Mesenchymal stem cell (in vitro differentiated cells and primary cell): ENCODE data around the gene PTBP2.

Experiments
- DNase-seq: peaks from one replicate; pipeline ENCODE4 v3.0.0-alpha.2; 2013
- H2AFZ ChIP-seq: one replicate; pipeline ENCODE4 v1.6.1; 2013; ENCODE audit warnings: low read depth, mild to moderate bottlenecking, control low read depth, inconsistent platforms, low read length, moderate library complexity
- H2AK5ac ChIP-seq: 2 replicates; pipeline ENCODE4 v1.6.1; 2013; ENCODE audit warnings: low read length, moderate library complexity, mild to moderate bottlenecking, inconsistent platforms; ENCODE audit not compliant: severe bottlenecking
- H2BK120ac ChIP-seq: one replicate; pipeline ENCODE4 v1.6.1; 2013; ENCODE audit warnings: low read depth, mild to moderate bottlenecking, inconsistent platforms, low read length, moderate library complexity
- H2BK12ac ChIP-seq, 2 experiments: one replicate each; pipeline ENCODE4 v1.6.1; 2013; ENCODE audit warnings: inconsistent platforms in 2 of 2, low read length in 2 of 2, mild to moderate bottlenecking in 2 of 2, moderate library complexity in 2 of 2, control low read depth in 1 of 2
- H2BK15ac ChIP-seq: one replicate; pipeline ENCODE4 v1.6.1; 2013; ENCODE audit warnings: mild to moderate bottlenecking, low read depth, inconsistent platforms; ENCODE audit not compliant: poor library complexity, severe bottlenecking
- H2BK5ac ChIP-seq: 2 replicates; pipeline ENCODE4 v1.6.1; 2013; ENCODE audit warnings: low read depth, mild to moderate bottlenecking, low read length, control low read depth, inconsistent platforms; ENCODE audit not compliant: poor library complexity, severe bottlenecking
- H3K14ac ChIP-seq, 2 experiments: one replicate each; pipeline ENCODE4 v1.6.1; 2013; ENCODE audit warnings: inconsistent platforms in 2 of 2, low read length in 2 of 2, control low read depth in 1 of 2, mild to moderate bottlenecking in 1 of 2, moderate library complexity in 1 of 2
- H3K18ac ChIP-seq, 2 experiments: one replicate each; pipeline ENCODE4 v1.6.1; 2013; ENCODE audit warnings: inconsistent platforms in 2 of 2, low read length in 2 of 2, control low read depth in 1 of 2, low read depth in 1 of 2, mild to moderate bottlenecking in 1 of 2
- H3K23ac ChIP-seq, 2 experiments: one replicate each; pipeline ENCODE4 v1.6.1; 2013; ENCODE audit warnings: inconsistent platforms in 2 of 2, low read length in 2 of 2, mild to moderate bottlenecking in 2 of 2, moderate library complexity in 2 of 2, control low read depth in 1 of 2
- H3K27ac ChIP-seq: 2 replicates; pipeline ENCODE4 v1.5.1; 2013; ENCODE audit warnings: mild to moderate bottlenecking, moderate library complexity, low read length, control low read depth, inconsistent platforms; ENCODE audit not compliant: poor library complexity, severe bottlenecking
- H3K27me3 ChIP-seq, 2 experiments: 2 replicates each; pipeline versions ENCODE4 v1.6.1 to v1.7.0; 2013; ENCODE audit warnings: low read length in 2 of 2, mild to moderate bottlenecking in 2 of 2, moderate library complexity in 2 of 2, control low read depth in 1 of 2, inconsistent platforms in 1 of 2; ENCODE audit not compliant: control insufficient read depth in 1 of 2, insufficient read depth in 1 of 2
- H3K36me3 ChIP-seq, 2 experiments: 2 replicates each; pipeline versions ENCODE4 v1.6.1 to v1.7.0; 2013; ENCODE audit warnings: low read length in 2 of 2, control low read depth in 1 of 2, inconsistent platforms in 1 of 2, low read depth in 1 of 2, mild to moderate bottlenecking in 1 of 2; ENCODE audit not compliant: insufficient read depth in 2 of 2, control insufficient read depth in 1 of 2
- H3K4ac ChIP-seq, 2 experiments: one replicate each; pipeline ENCODE4 v1.6.1; 2013; ENCODE audit warnings: inconsistent platforms in 2 of 2, low read length in 2 of 2, mild to moderate bottlenecking in 2 of 2, moderate library complexity in 2 of 2, control low read depth in 1 of 2, low read depth in 1 of 2
- H3K4me1 ChIP-seq: 2 replicates; pipeline ENCODE4 v1.6.1; 2013; ENCODE audit warnings: low read depth, low read length, control low read depth; ENCODE audit not compliant: control insufficient read depth, insufficient read depth
- H3K4me2 ChIP-seq: 2 replicates; pipeline ENCODE4 v1.6.1; 2013; ENCODE audit warnings: low read length, mild to moderate bottlenecking, inconsistent platforms; ENCODE audit not compliant: poor library complexity, severe bottlenecking
- H3K4me3 ChIP-seq, 2 experiments: 2 replicates each; pipeline versions ENCODE4 v1.5.1 to v1.7.0; 2013; ENCODE audit warnings: low read length in 2 of 2, mild to moderate bottlenecking in 2 of 2, control low read depth in 1 of 2, low read depth in 1 of 2; ENCODE audit not compliant: insufficient read depth in 1 of 2
- H3K79me1 ChIP-seq: replicated peaks from 2 replicates; pipeline ENCODE4 v1.6.1; 2013; ENCODE audit warnings: mild to moderate bottlenecking, control low read depth, low read length, inconsistent platforms; ENCODE audit not compliant: poor library complexity, severe bottlenecking
- H3K9ac ChIP-seq: 2 replicates; pipeline ENCODE4 v1.7.0; 2013; ENCODE audit warnings: mild to moderate bottlenecking, low read length, moderate library complexity
- H3K9me3 ChIP-seq: 2 replicates; pipeline ENCODE4 v1.7.0; 2013; ENCODE audit warnings: mild to moderate bottlenecking, low read length; ENCODE audit not compliant: control insufficient read depth
- H4K8ac ChIP-seq: one replicate; pipeline ENCODE4 v1.6.1; 2013; ENCODE audit warnings: inconsistent platforms, mild to moderate bottlenecking, low read length, moderate library complexity
- H4K91ac ChIP-seq: one replicate; pipeline ENCODE4 v1.6.1; 2013; ENCODE audit warnings: mild to moderate bottlenecking, low read length, inconsistent platforms
- WGBS: methylation state at CpG from one replicate; pipeline ENCODE4 v1.1.7; 2013; ENCODE audit warnings: mixed read lengths; 5-methylcytosine and 5-hydroxymethylcytosine counted together

Gene PTBP2

DNA sequence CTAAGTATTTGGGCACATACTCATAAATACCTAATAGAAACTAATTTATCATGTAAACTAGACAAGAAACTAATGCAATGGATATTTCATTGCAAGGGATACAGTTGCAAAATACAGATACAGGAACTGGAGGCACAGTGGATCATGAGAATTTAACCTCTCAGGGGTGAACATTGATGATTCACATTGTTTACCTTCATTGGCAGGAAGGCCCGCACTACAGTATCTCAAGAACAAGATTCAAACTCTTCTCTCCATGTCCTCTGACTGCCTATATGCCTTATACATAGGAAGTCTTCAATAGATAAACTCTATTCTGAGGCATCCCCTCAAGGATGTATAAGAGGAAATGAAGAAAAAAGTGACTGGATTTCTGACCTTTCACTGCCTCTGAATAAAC, 18.4 kb upstream of the PTBP2 start:
- no peaks in the 10 kb centered on the region for H3K27me3 ChIP-seq
- H3K18ac ChIP-seq, result no peak overlapping the region
- H3K36me3 ChIP-seq, result no peaks in the 10 kb centered on the region
- WGBS, result 100% methylated on average over 1 of the region's 1 CpG
- no peak overlapping the region for H3K14ac ChIP-seq
- H3K23ac ChIP-seq, result no peak overlapping the region
- H2AFZ ChIP-seq, result no peak overlapping the region
- peak; percentile 24 for DNase-seq
- no peak overlapping the region for H2BK5ac ChIP-seq
- no peak overlapping the region for H2BK15ac ChIP-seq
- H3K27ac ChIP-seq, result no peak overlapping the region
- no peak overlapping the region for H3K9ac ChIP-seq
- no peak overlapping the region for H3K4me2 ChIP-seq
- no peaks in the 10 kb centered on the region for H3K79me1 ChIP-seq
- H3K4me1 ChIP-seq, result peaks cover 1% of the 10 kb centered on the region
- H3K4me3 ChIP-seq, result no peak overlapping the region
- no peak overlapping the region for H4K8ac ChIP-seq
- H2BK12ac ChIP-seq, result no peak overlapping the region
- H3K4ac ChIP-seq, result no peak overlapping the region
- no peak overlapping the region for H2AK5ac ChIP-seq
- no peak overlapping the region for H2BK120ac ChIP-seq
- H4K91ac ChIP-seq, result no peak overlapping the region
- H3K9me3 ChIP-seq, result no peaks in the 10 kb centered on the region

DNA sequence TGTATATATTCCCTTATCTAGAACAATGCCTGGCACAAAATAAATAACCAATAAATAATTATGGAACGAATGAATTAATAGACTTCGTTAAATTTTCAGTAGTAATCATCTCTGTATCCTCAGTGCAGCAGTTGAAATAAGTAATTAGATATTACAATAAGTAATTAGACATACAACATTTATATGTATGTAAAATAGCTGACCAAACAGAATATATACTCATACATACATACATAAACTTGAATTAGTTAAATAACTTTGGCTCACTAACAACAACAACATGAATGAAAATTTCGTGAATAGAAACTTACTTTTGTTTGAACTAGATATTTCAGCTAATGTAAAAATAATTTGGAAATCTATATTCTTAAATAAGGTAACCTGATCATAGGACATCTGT, 14.6 kb upstream of the PTBP2 start:
- Histone ChIP-seq H3K9ac (no peak overlapping the region), H3K4me3 (no peak overlapping the region), H4K8ac (no peak overlapping the region), H3K23ac (no peak overlapping the region), H4K91ac (no peak overlapping the region), H3K4ac (no peak overlapping the region), H2AK5ac (no peak overlapping the region), H3K36me3 (no peaks in the 10 kb centered on the region), H2BK120ac (no peak overlapping the region), H3K4me1 (peaks cover 1% of the 10 kb centered on the region), H3K18ac (no peak overlapping the region), H3K27ac (no peak overlapping the region), H3K14ac (no peak overlapping the region), H3K9me3 (no peaks in the 10 kb centered on the region), H3K79me1 (no peaks in the 10 kb centered on the region), H2BK15ac (no peak overlapping the region), H2BK5ac (no peak overlapping the region), H3K4me2 (no peak overlapping the region), H2BK12ac (no peak overlapping the region), H2AFZ (no peak overlapping the region), H3K27me3 (no peaks in the 10 kb centered on the region)
- no peak for DNase-seq
- no CpG with 5 or more reads among the region's 3 CpGs for WGBS

DNA sequence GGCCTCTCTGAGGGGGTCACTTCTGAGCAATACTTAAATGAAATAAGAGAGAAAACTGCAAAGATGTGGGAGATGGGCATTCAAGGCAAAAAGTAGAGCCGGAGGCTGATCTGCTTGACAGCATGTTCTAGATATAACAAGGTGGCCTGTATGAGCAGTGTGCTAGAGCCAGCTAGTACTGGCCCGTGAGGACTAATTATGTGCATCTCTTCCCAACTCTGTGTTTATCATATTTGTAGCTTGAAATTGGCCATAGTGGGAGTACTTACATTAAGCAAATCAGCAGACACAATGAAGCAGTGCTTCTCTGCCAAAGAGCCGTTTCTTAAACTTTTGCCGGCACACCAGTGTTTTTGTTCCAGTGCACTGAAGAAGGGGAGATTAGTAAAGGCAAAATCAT, 13.1 kb upstream of the PTBP2 start:
- no peak overlapping the region for H2BK12ac ChIP-seq
- H3K4ac ChIP-seq, result no peak overlapping the region
- H3K4me2 ChIP-seq, result no peak overlapping the region
- no peaks in the 10 kb centered on the region for H3K36me3 ChIP-seq
- no peak overlapping the region for H3K23ac ChIP-seq
- no peak overlapping the region for H4K91ac ChIP-seq
- no peak overlapping the region for H3K4me3 ChIP-seq
- H2BK120ac ChIP-seq, result no peak overlapping the region
- H2BK5ac ChIP-seq, result no peak overlapping the region
- H3K4me1 ChIP-seq, result peaks cover 1% of the 10 kb centered on the region
- H3K9me3 ChIP-seq, result no peaks in the 10 kb centered on the region
- no peak overlapping the region for H3K27ac ChIP-seq
- DNase-seq, result no peak
- H3K27me3 ChIP-seq, result no peaks in the 10 kb centered on the region
- H2AFZ ChIP-seq, result no peak overlapping the region
- 100% methylated on average over 3 of the region's 4 CpGs for WGBS
- no peak overlapping the region for H4K8ac ChIP-seq
- no peak overlapping the region for H3K14ac ChIP-seq
- no peak overlapping the region for H2BK15ac ChIP-seq
- H3K9ac ChIP-seq, result no peak overlapping the region
- no peak overlapping the region for H3K18ac ChIP-seq
- H3K79me1 ChIP-seq, result no peaks in the 10 kb centered on the region
- no peak overlapping the region for H2AK5ac ChIP-seq

DNA sequence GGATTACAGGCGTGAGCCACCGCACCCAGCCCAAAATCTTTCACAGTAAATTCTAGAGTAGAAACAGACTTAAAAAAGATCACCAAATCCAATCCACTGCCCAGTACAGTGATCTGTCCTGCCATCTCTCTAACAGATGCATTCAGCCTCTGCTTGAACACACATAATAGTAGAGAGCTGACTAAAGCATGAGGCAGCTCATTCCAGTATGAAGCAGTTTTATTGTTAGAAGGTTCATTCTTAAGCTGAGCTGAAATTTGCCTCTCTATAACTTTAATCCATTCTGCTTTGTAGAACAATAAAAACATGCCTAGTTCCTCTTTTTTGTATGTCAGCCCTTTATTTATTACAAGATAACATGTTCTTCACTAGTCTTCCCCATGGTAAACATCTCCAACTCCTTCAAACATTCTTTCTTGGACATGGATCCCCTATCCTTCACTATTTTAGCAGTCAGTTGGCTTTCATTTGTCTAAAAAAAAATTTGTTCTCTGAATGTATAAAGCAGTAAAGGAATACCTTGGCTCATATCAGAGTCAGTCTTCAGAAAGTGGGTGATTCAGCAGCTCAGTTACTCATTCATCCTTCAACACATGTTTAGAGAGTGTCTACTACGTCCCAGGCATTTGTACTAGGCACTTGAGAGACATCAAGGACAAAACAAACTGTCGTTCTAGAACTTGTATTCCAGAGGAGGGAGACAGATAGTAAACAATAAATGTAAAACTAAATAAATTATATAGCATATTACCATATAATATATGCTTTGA, 10.7 kb upstream of the PTBP2 start:
- Histone ChIP-seq H3K9me3 (no peaks in the 10 kb centered on the region), H2BK12ac (no peak overlapping the region), H2BK120ac (no peak overlapping the region), H4K8ac (no peak overlapping the region), H2AFZ (no peak overlapping the region), H3K4me1 (no peaks in the 10 kb centered on the region), H3K18ac (no peak overlapping the region), H3K4me3 (no peak overlapping the region), H3K9ac (peak overlapping the region; percentile 70), H3K27ac (no peak overlapping the region), H3K4me2 (no peak overlapping the region), H3K23ac (no peak overlapping the region), H3K36me3 (no peaks in the 10 kb centered on the region), H3K4ac (no peak overlapping the region), H4K91ac (no peak overlapping the region), H3K27me3 (no peaks in the 10 kb centered on the region), H2AK5ac (no peak overlapping the region), H2BK5ac (no peak overlapping the region), H3K14ac (no peak overlapping the region), H3K79me1 (no peaks in the 10 kb centered on the region), H2BK15ac (no peak overlapping the region)
- WGBS, result 67% methylated on average over 3 of the region's 4 CpGs
- peak; percentile 27 for DNase-seq
